GM12891 (cell line): ENCODE data around the gene NAALADL2.

Experiments used
- PAX5 ChIP-seq: IDR thresholded peaks from 2 replicates; pipeline ENCODE4 v1.6.1; 2011; ENCODE audit warnings: low read length, moderate library complexity, mild to moderate bottlenecking; ENCODE audit not compliant: insufficient read depth, severe bottlenecking
- POLR2A ChIP-seq: IDR thresholded peaks from 2 replicates; pipeline ENCODE4 v1.6.1; 2011; ENCODE audit warnings: low read depth, low read length, control low read depth
- POLR2AphosphoS5 ChIP-seq: IDR thresholded peaks from 2 replicates; pipeline ENCODE4 v1.6.1; 2011; ENCODE audit warnings: low read depth, low read length, control low read depth
- POU2F2 ChIP-seq: IDR thresholded peaks from 2 replicates; pipeline ENCODE4 v1.6.1; 2011; ENCODE audit warnings: low read depth, mild to moderate bottlenecking, control low read depth, low read length, moderate library complexity
- SPI1 ChIP-seq: IDR thresholded peaks from 2 replicates; pipeline ENCODE4 v1.6.1; 2011; ENCODE audit warnings: low read depth, low read length, control low read depth
- TAF1 ChIP-seq: IDR thresholded peaks from 2 replicates; pipeline ENCODE4 v1.6.1; 2011; ENCODE audit warnings: low read depth, low read length, control low read depth

DNA sequence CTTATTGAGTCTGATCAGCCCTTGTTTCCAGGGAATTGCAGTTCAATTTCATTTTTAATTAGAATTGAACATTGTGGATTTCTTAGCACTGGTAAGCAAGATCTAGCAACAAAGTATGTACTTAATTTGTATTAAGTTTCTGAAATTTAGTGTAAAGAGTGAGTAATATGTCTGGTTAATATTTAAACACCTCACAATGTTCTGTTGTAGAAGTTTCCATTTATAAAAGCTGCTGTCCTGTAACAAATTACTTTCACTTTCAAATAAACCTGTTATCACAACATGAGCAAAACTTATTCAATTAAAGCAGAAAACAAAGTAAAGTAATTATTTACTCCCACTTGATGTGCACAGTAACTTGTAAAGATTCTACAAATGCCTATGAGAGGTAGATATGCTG lies 448.5 kb downstream of the NAALADL2 start:
- no peak for TF ChIP-seq POLR2A
- no peak for TF ChIP-seq POLR2AphosphoS5
- no peak for TF ChIP-seq SPI1
- no peak for TF ChIP-seq PAX5
- no peak for TF ChIP-seq TAF1
- no peak for TF ChIP-seq POU2F2
